GM12878 (cell line): Measurements from ENCODE around the gene UGT1A7. TPM values are rescaled to one million over a fixed set of nuclear protein-coding genes. Genes with fewer than 3 reads are reported as not detected.

Experiments
- ATAC-seq: fragments of 200-7000 bp; cut with Tn5 transposase; 3 replicates; pipeline ENCODE4 v1.9.1; 2020; ENCODE audit warnings: mild to moderate bottlenecking, moderate library complexity
- BruUV-seq: library from RNA; stranded (reverse); fragments of 400-500 nt; replicated peaks from 2 replicates; lab custom pipeline; 2021; lab: Mats Ljungman, UMichigan
- CTCF ChIA-PET: fragments of 300-600 bp; sonication (Branson Sonifier 250); formaldehyde crosslinking; extraction: SDS; loops from one replicate; lab custom pipeline; 2021; ENCODE audit warnings: inconsistent platforms; lab: Yijun Ruan, JAX
- POLR2A ChIA-PET: fragments of 350-600 bp; formaldehyde crosslinking; extraction: SDS; loops from one replicate; lab custom pipeline; 2021; ENCODE audit warnings: inconsistent platforms; lab: Charles Lee
- RAD21 ChIA-PET: fragments of 300-600 bp; sonication (Branson Sonifier 250); formaldehyde crosslinking; loops from one replicate; lab custom pipeline; 2023; ENCODE audit warnings: antibody characterized with exemption; ENCODE audit not compliant: unreplicated experiment; lab: Charles Lee
- SMC1A ChIA-PET: fragments of 300-600 bp; sonication (Branson Sonifier 250); formaldehyde crosslinking; loops from one replicate; lab custom pipeline; 2023; ENCODE audit not compliant: unreplicated experiment, uncharacterized antibody; lab: Charles Lee
- DNase-seq: peaks from one replicate; pipeline ENCODE4 v3.0.0-alpha.2; 2011; ENCODE audit warnings: low read depth, low spot score
- FAIRE-seq: peaks from 3 replicates; lab custom pipeline; 2011; peaks lifted over from hg19 to GRCh38; lab: Jason Lieb, UNC
- H2AFZ ChIP-seq: 2 replicates; pipeline ENCODE4 v1.6.0; 2011; ENCODE audit warnings: low read depth, low read length, control low read depth; ENCODE audit not compliant: control insufficient read depth
- H3K27ac ChIP-seq: 2 replicates; pipeline ENCODE4 v1.5.1; 2011; ENCODE audit warnings: control low read depth; ENCODE audit not compliant: control insufficient read depth, insufficient read depth
- H3K27me3 ChIP-seq, 2 experiments: replicated peaks in 1 of 2; 2 replicates each; pipeline versions ENCODE4 v1.6.0 to v1.6.1; 2011; ENCODE audit warnings: low read length in 1 of 2; ENCODE audit not compliant: control insufficient read depth in 2 of 2, insufficient read depth in 2 of 2
- H3K36me3 ChIP-seq, 2 experiments: 2 replicates each; pipeline ENCODE4 v1.5.1; 2011; ENCODE audit warnings: low read length in 1 of 2; ENCODE audit not compliant: control insufficient read depth in 2 of 2, insufficient read depth in 2 of 2
- H3K4me1 ChIP-seq: 2 replicates; pipeline ENCODE4 v1.6.1; 2011; ENCODE audit warnings: mild to moderate bottlenecking, low read length, moderate library complexity, mixed read lengths; ENCODE audit not compliant: control insufficient read depth, insufficient read depth
- H3K4me2 ChIP-seq: 2 replicates; pipeline ENCODE4 v1.6.0; 2011; ENCODE audit warnings: control low read depth; ENCODE audit not compliant: control insufficient read depth, insufficient read depth
- H3K4me3 ChIP-seq: fragments of 200-600 bp; sonication (generic); 2 replicates; pipeline ENCODE4 v1.5.1; 2016
- H3K79me2 ChIP-seq: 2 replicates; pipeline ENCODE4 v1.6.0; 2011; ENCODE audit warnings: low read length; ENCODE audit not compliant: control insufficient read depth, insufficient read depth
- H3K9ac ChIP-seq: 2 replicates; pipeline ENCODE4 v1.8.0; 2011; ENCODE audit warnings: low read length, control low read depth, mixed read lengths; ENCODE audit not compliant: control insufficient read depth, insufficient read depth
- H3K9me3 ChIP-seq: replicated peaks from 3 replicates; pipeline ENCODE4 v1.5.1; 2011; ENCODE audit warnings: mild to moderate bottlenecking, low read length; ENCODE audit not compliant: control insufficient read depth, insufficient read depth
- H4K20me1 ChIP-seq: 2 replicates; pipeline ENCODE4 v1.6.0; 2011; ENCODE audit not compliant: control insufficient read depth, insufficient read depth
- CEBPZ ChIP-seq: fragments of 150-350 bp; IDR thresholded peaks from 2 replicates; pipeline ENCODE4 v1.6.1; 2016; ENCODE audit warnings: low read depth, low read length
- FOXK2 ChIP-seq: fragments of 450-650 bp; IDR thresholded peaks from 2 replicates; pipeline ENCODE4 v1.6.1; 2017; ENCODE audit warnings: mild to moderate bottlenecking, moderate library complexity
- YBX1 ChIP-seq: fragments of 450-650 bp; IDR thresholded peaks from 2 replicates; pipeline ENCODE4 v1.6.1; 2016; ENCODE audit warnings: antibody characterized with exemption
- WGBS: methylation state at CpG from one replicate; pipeline ENCODE4 v1.1.6; 2016; ENCODE audit warnings: low lambda C conversion rate; ENCODE audit not compliant: insufficient replicate concordance, insufficient coverage; ENCODE audit errors: missing lambda C conversion rate; 5-methylcytosine and 5-hydroxymethylcytosine counted together
- in situ Hi-C: fragments of 300-500 bp; cut with MboI; formaldehyde crosslinking; loops from 9 replicates; pipeline ENCODE4 v1.14.3; 2018; ENCODE audit warnings: mixed read lengths
- intact Hi-C: fragments of 100-400 bp; cut with micrococcal nuclease; formaldehyde crosslinking; loops from one replicate; pipeline ENCODE4 v1.14.2; 2022; ENCODE audit not compliant: unreplicated experiment
- polyA plus RNA-seq, 11 experiments: library from polyadenylated mRNA; depleted of rRNA in 4 of 11; unstranded in 6 of 11; stranded (reverse) in 5 of 11; fragments of >200 nt; fragmentation: Nextera tagmentation in 4 of 11; fragmentation: Illumina TruSeq in 1 of 11; extraction: Ambion mirVana in 4 of 11; extraction: Trizol in 1 of 11; gene quantifications; 1 replicate in 1 of 11; 2 replicates in 10 of 11; pipeline versions ENCODE4 v1.2.1 to v1.2.3, GENCODE V29; 2011 to 2016; ENCODE audit warnings: inconsistent platforms in 2 of 11, missing spikeins in 2 of 11, low read depth in 1 of 11
- total RNA-seq, 4 experiments: library from RNA; depleted of rRNA in 3 of 4; stranded (reverse); fragments of >200 nt in 3 of 4; fragmentation: Illumina TruSeq in 1 of 4; extraction: Trizol in 1 of 4; gene quantifications; 2 replicates each; pipeline versions ENCODE4 v1.2.1 to v1.2.3, GENCODE V29; 2013 to 2021

UGT1A7 gene
- total and polyA plus RNA-seq, 10 of the 15 experiments (the other 5 are each of a cell fraction or from before 2014, with no cell fraction given), result not detected

- TF ChIP-seq CEBPZ (no peak), FOXK2 (no peak)
Measured at GRCh38 chr2:233821196-233821595, 139.5 kb downstream of the UGT1A7 start (continued).

GRCh38 chr2:233821709-233822100 is 140.0 kb downstream of the UGT1A7 start:
- TF ChIP-seq YBX1, result no peak
- H3K9me3 ChIP-seq, result no peaks in the 10 kb centered on the region
- intact Hi-C loops, result no loop called here
- no peaks in the 10 kb centered on the region for H3K79me2 ChIP-seq
- in situ Hi-C loops, result no loop called here
- no peak overlapping the region for H3K4me2 ChIP-seq
- H3K27ac ChIP-seq, result no peak overlapping the region
- DNase-seq (no peak), ATAC-seq (no peak), FAIRE-seq (no peak)
- no peaks in the 10 kb centered on the region for H4K20me1 ChIP-seq
- no peaks in the 10 kb centered on the region; a peak in 3 of 4 replicates for H3K27me3 ChIP-seq
- POLR2A ChIA-PET, result no interaction called here
- no TSS peak for BruUV-seq
- CTCF ChIA-PET, result no interaction called here
- WGBS, result 27% methylated on average over 8 of the region's 8 CpGs
- no peak overlapping the region for H2AFZ ChIP-seq
- no peaks in the 10 kb centered on the region for H3K4me1 ChIP-seq
- SMC1A ChIA-PET, result no interaction called here
- RAD21 ChIA-PET, result no interaction called here
- no peak overlapping the region for H3K9ac ChIP-seq
- H3K36me3 ChIP-seq, result no peaks in the 10 kb centered on the region
- no peak overlapping the region for H3K4me3 ChIP-seq
